ENCODE measurements around the gene SIPA1L2.

DNA sequence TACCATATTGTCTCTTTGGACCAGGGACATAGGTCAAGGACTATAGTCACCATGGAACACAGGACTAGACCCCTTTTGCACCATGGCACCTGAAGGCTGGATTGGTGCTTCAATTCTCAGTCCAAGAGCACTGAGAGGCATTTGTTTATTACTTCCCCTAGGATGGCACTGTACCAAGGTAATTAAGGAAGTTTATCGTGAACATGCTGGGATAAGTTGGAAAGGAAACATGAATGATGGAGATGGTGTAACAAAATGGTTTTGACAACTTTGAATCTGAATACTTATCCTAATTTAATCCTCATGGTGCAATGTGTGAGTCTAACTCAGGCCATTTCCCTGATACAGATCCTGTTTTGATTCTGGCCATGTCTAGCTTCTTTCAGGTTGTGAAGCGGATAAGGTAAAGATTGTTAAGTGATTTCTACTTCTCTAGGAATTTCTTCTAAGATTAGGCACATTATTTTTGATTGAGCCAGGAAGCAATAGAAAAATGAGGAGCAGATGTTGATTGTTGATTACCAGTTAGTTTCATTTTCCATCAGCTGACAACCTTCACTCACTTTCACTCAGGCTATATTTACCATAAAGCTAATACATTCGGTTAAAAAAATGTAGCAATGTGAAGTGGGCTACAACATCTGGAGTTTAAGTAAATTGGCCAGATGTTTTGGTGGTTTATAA is 37.3 kb upstream of the SIPA1L2 start:
- TF ChIP-seq POLR2AphosphoS5 (IDR thresholded peaks at IDR 0.05; ENCODE audit: low read depth, low read length) (no peak), TAF1 (IDR thresholded peaks at IDR 0.05; ENCODE audit: borderline replicate concordance, low read depth, low read length) (no peak), POLR2A (IDR thresholded peaks at IDR 0.05; ENCODE audit: low read depth, low read length) (no peak)

Data from GM12892 (cell line).